DMS79 treated with DMSO at 0.1 percent for 48 hours (cell line): ENCODE results near the gene ATP10B.

Experiments
- DNase-seq: peaks from one replicate; lab custom pipeline; 2025; lab: John Stamatoyannopoulos, UW

The ATP10B gene

DNA sequence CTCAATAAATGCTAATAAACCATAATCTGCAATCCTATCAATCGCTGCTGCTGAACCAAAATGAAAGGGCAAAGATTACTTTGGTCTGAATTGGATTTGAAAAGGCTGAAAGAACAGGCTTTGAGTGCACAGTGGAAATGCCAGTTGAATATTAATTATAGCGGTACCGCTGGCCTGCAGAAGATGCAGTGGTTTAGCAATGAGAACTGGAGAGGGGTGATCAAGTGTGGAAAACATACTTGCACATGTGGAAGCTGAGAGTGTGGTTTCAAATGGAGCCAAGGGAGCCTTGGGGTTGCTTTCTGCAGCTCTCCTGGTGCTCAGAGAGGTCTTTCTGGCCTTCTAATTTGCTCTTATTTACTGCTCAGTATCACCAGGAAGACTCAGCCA, 296.4 kb downstream of the ATP10B start:
- DNase-seq: peak; percentile 33

DNA sequence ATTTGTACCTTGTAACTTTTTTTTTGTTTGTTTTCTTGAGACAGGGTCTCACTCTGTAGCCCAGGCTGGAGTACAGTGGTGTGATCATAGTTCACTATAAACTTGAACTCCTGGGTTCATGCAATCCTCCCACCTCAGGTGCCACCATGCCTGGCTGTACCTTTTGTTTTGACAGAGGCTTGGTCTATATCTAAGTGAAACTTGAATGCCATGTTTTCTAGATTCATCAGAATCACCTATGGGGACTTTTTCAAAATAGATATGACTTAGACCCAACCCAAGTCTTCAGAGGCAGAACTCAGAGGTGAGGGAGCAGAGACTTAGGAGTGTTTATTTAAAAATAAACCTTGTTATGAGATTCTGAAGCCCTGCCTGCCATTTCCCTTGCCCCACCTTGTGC, 301.9 kb downstream of the ATP10B start:
- DNase-seq: no peak

- DNase-seq: no peak
These were observed 302.9 kb downstream of the ATP10B start for GRCh38 chr5:160548949-160549645.

- no peak for DNase-seq
These were observed 304.1 kb downstream of the ATP10B start for GRCh38 chr5:160547872-160548271.

DNA sequence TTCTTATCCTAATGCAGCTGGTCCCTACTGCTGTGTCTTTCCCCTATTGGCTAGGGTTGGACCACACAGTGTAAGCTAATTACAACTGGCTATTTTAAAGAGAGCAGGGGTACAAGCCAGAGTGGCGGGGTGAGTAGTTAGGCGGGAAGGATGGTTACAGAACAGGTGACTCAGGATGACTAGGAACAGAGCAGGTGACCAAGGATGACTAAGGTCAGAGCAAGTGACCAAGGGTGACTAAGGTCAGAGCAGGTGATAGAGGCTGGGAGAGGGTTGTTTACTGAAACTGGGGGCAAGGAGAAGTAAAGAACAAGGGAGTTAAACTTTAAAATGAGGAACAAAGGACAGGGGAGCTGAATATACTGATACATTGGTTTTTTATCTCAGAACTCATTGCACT, 304.9 kb downstream of the ATP10B start:
- DNase-seq: no peak

DNA sequence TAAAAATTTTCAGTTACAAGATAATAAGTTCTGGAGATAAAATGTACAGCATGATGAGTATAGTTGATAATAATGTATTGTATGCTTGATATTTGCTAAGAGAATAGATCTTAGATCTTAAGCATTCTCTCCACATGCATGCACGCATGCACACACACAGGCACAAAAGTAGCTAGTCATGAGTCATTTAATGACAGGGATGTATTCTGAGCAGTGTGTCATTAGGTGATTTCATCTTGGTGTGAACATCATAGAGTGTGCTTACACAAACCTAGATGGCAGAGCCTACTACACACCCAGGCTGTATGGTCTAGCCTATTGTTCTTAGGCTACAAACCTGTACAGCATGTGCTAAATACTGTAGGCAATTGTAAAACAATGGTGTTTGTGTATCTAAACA, 306.2 kb downstream of the ATP10B start:
- DNase-seq: no peak

- DNase-seq: no peak
These were observed 308.6 kb downstream of the ATP10B start for GRCh38 chr5:160543395-160543794.

GRCh38 chr5:160542840-160543239, 309.2 kb downstream of the ATP10B start:
- DNase-seq: no peak

GRCh38 chr5:160542281-160542680, 309.7 kb downstream of the ATP10B start:
- DNase-seq: no peak

GRCh38 chr5:160539431-160539830, 312.6 kb downstream of the ATP10B start:
- DNase-seq: peak; percentile 63

GRCh38 chr5:160537940-160538339, 314.1 kb downstream of the ATP10B start:
- no peak for DNase-seq

- peak; percentile 40 for DNase-seq
These were observed 314.9 kb downstream of the ATP10B start for GRCh38 chr5:160537116-160537515.

DNA sequence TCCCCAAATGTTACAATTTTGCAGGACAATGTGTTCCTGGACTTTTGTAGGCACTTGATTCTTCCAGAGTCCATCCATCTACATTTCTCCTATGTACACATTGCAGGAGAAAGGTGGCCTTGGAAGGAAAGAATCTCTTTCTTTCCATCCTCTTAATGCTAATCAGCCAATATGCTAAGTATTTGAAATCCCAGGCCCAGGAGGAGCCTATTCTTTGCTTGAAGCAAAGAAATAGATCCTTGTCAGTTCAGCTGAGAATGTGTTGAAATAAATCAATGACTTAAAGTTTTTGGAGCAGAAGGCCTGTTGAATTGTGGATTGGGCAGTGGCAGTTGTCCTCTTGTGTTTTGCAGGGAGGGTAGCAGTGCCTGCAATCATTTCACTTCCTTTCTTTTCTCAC, 317.1 kb downstream of the ATP10B start:
- no peak for DNase-seq

DNA sequence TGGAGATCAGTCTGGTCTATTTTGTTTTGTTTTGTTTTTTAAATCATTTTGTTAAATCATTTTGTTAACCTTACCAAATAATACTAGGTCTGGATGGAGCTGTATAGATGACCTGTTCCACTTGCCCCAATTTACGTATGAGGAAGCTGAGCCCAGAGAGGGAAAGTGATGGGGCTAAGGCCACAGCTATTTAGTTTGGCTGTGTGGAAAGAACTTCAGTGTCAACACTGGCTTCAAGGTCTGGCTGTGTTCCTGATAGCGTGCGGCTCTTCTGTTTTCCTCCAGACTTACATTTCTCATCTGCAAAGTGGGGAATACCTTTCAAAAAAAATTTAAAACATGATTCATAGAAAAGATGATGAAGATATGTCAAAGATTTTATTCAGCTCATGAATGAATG, 317.9 kb downstream of the ATP10B start:
- DNase-seq: no peak

- DNase-seq: no peak
These were observed 326.3 kb downstream of the ATP10B start for GRCh38 chr5:160525471-160526261.

DNA sequence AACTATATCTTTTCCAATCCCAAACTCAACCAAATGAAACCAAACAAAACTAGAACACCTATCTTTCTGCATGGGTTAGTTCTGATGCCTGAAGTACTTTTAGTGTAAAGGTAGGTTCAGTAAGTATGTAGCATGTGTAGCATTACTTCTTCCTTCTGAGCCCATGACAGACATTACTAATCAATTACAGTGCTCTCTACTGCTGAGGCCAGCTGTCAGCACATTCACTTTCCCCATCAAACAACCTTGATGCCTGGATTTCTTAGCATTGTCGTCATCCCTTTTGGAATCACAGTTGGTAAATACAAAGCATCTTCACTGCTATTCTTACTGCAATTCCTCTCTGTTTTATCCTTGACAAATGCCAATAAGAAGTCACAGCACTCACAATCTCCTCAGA, 327.2 kb downstream of the ATP10B start:
- DNase-seq: no peak

- DNase-seq: no peak
These were observed 328.4 kb downstream of the ATP10B start for GRCh38 chr5:160523502-160524163.

DNA sequence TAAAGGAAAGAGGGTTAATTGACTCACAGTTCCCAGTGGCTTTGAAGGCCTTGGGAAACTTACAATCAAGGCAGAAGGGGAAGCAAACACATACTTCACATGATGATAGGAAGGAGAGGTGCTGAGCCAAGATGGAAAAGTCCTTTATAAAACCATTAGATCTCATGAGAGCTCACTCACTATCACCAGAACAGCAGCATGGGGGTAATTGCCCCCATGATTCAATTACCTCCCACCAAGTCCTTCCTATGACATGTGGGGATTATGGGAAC, 330.7 kb downstream of the ATP10B start:
- no peak for DNase-seq

DNA sequence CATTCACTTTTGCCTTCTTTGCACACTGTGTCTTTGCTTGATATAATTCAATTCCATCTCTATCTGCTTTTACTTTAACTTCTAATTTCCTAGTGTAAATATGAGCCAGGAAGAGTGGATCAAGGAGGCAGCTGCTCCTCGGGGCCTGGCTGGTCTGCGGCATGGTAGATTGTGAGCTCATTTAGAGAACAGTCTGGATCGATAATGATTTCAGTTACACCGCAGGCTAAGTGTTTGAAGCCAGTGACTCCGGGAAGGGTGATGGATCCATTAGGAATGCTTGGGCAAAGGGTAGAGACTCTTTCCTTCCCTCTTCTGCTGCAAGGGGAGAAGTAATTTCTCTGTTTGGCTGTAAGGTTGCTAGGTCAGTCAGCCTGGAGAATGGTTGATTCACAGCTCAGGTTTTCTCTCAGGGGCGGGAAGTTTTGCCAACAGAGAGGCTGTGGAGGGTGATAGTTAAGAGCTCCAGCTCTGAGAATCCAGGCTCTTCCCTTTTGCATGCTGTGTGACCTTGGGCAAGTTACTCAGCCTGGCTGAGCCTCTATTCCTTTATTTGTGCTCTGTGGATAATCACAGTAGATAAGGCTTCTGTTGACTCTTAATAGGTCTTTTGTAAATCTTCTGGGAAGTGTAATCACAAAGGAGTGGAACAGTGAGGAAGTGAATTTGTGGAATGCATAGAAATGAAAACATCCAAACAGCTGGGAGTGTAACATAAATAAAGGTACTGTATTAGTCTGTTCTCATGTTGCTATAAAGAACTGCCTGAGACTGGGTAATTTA, 331.2 kb downstream of the ATP10B start:
- DNase-seq: no peak

GRCh38 chr5:160516696-160517530, 335.1 kb downstream of the ATP10B start:
- DNase-seq: peak; percentile 25

GRCh38 chr5:160514866-160515265, 337.1 kb downstream of the ATP10B start:
- no peak for DNase-seq

DNA sequence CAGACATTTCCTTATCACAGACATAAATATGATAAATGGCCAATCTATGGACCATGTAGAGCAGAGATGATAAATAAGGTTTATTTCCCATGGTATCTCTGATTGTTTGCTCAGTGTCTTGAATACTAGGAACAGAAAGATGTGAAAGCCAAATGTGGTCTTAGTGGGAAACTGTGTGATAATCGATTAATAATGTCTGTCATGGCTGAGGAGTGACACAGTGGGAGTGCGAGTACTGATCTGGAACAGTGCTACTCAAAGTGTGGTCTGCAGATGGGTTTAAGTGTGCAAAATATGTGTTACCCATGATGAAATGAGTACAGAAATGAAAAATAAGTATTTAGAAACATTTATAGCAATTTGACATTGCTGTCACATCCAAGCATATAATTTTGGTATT, 337.8 kb downstream of the ATP10B start:
- no peak for DNase-seq
